ENCODE measurements around the gene CATSPERZ.

CATSPERZ gene

GRCh38 chr11:64342869-64343745 lies 42.9 kb downstream of the CATSPERZ start:
- no peak for DNase-seq (ENCODE audit: low read depth)

- DNase-seq (ENCODE audit: low read depth): no peak
These were observed 43.8 kb downstream of the CATSPERZ start for GRCh38 chr11:64343767-64344559.

GRCh38 chr11:64344787-64345186 lies 44.6 kb downstream of the CATSPERZ start:
- no peak for DNase-seq (ENCODE audit: low read depth)

GRCh38 chr11:64347193-64347867 lies 47.2 kb downstream of the CATSPERZ start:
- no peak for DNase-seq (ENCODE audit: low read depth)

- DNase-seq (ENCODE audit: low read depth): no peak
These were observed 48.3 kb downstream of the CATSPERZ start for GRCh38 chr11:64348383-64349024.

DNA sequence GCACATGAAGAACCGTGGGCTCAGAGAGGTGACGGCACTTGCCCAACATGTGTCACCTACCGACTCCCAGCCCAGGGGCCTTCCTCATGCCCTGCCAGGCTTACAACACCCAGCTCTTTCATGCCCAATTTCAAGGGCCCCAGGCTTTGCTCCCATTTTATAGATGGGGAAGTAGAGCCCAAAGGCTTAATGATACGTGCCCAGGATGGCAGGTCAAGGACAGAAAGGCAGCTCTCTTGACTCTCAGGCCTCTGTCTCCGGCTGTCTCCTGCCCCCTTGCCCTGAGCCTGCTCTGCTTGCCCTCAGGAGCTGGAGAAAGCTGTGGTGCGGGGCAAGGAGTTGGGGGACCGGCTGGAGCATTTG lies 48.8 kb downstream of the CATSPERZ start:
- no peak for DNase-seq (ENCODE audit: low read depth)

GRCh38 chr11:64349404-64349803 lies 49.2 kb downstream of the CATSPERZ start:
- no peak for DNase-seq (ENCODE audit: low read depth)

GRCh38 chr11:64351136-64351631 lies 51.0 kb downstream of the CATSPERZ start:
- no peak for DNase-seq (ENCODE audit: low read depth)

DNA sequence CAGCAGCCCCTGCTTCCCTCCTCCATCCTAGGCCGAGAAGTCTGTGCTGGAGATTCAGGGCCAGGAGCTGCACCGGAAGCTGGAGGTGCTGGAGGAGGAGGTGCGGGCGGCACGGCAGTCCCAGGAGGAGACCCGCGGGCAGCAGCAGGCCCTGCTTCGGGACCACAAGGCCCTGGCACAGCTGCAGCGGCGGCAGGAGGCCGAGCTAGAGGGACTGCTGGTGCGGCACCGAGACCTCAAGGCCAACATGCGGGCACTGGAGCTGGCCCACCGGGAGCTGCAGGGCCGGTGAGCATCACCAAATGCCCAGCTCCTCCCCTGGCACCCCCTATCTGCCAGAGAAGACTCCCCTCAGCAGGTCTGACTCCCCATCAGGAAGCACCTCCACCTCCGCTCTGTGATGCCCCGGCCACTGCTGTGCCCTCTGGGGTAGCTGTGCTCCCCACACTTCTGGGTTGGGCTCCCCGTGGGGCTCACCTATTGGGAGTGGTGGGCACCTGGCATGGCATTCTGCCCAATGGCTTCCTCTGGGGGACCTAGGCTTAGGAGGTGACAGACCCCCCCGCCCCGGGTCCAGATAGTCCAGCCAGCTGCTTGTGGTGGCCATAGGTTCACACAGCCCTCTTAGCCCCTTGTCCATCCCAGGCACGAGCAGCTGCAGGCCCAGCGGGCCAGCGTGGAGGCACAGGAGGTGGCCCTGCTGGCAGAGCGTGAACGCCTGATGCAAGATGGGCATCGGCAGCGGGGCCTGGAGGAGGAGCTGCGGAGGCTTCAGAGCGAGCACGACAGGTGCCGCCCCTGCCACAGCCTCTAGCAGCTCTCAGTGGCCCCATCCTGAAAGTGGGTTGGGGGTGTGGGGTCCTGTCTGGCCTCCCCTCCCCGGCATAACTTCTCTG lies 52.2 kb downstream of the CATSPERZ start:
- no peak for DNase-seq (ENCODE audit: low read depth)

DNA sequence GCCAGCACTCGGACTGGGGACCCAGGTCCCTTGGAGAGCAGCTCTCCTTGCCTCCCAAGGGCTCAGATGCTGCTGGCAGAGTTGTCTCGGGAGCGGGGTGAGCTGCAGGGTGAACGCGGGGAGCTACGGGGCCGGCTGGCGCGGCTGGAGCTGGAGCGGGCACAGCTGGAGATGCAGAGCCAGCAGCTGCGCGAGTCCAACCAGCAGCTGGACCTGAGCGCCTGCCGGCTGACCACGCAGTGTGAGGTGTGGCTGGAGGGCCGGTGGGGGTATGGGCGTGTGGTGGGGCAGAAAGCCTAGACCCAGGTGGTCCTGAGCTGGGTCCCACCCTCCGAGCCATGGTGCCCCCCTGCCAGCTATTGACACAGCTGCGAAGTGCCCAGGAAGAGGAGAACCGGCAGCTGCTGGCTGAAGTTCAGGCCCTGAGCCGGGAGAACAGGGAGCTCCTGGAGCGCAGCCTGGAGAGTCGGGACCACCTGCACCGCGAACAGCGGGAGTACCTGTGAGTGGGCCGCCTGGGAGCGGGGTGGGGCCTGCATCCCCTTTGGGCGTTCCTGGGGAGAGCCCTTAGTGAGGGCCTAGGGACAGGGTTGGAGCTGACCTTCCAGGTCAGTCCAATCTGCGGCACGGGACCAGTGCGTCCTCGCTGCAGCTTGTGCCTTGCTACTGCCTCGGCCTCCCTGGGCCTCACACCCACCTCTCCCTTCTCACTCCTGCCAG lies 53.0 kb downstream of the CATSPERZ start:
- DNase-seq (ENCODE audit: low read depth): no peak

DNA sequence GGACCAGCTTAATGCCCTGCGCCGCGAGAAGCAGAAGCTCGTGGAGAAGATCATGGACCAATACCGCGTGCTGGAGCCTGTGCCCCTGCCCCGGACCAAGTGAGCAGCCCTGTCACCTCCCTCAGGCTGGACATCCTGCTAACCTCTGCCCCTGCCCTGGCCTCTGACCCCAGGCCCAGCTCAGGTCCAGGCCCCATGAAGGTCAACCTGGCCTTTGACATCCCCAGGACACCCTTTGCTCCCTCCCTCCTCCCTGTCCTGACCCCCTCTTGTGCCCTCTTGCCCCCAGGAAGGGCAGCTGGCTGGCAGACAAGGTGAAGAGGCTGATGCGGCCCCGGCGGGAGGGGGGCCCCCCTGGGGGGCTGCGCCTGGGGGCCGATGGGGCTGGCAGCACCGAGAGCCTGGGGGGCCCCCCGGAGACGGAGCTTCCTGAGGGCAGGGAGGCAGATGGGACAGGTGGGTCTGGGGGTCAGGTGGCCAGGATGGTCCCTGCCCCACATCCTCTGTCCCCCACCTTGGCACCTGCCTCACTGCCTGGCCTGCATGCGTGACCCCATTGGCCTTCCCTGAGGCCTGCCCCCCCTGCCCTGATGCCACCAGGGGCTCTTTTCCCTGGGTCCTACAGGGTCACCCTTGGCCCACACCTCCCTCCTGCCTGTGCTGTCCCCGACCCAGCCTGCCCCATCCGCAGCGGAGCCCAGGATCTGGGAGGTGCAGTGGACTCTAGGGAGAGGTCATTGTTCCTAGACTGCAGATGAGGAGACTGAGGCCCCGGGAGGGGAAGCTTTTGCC lies 53.8 kb downstream of the CATSPERZ start:
- no peak for DNase-seq (ENCODE audit: low read depth)

All from stromal cell of bone marrow (primary cell).